SK-N-SH (cell line): ENCODE data around the gene PPL. TPM values are rescaled to one million over a fixed set of nuclear protein-coding genes. Genes with fewer than 3 reads are reported as not detected.

Experiments
- CTCF ChIA-PET: fragments of 300-600, 350-600 bp; formaldehyde crosslinking; extraction: SDS; loops from one replicate; lab custom pipeline; 2021; lab: Yijun Ruan, JAX
- POLR2A ChIA-PET: fragments of 350-600 bp; sonication (Branson Sonifier 250); formaldehyde crosslinking; extraction: SDS; loops from one replicate; lab custom pipeline; 2020; ENCODE audit warnings: antibody characterized with exemption, inconsistent platforms; lab: Yijun Ruan, JAX
- DNase-seq: peaks from one replicate; pipeline ENCODE4 v3.0.0; 2012
- H2AFZ ChIP-seq: fragments of 200-600 bp; sonication (generic); 2 replicates; pipeline ENCODE4 v1.8.1; 2016; ENCODE audit warnings: antibody characterized with exemption, mild to moderate bottlenecking, low read depth
- H3F3A ChIP-seq: fragments of 200-600 bp; sonication (generic); replicated peaks from 2 replicates; pipeline ENCODE3; 2016; ENCODE audit warnings: antibody characterized with exemption, mild to moderate bottlenecking; ENCODE audit not compliant: insufficient read depth
- H3K27ac ChIP-seq, 2 experiments: fragments of 200-500 bp in 1 of 2; fragments of 200-600 bp in 1 of 2; sonication (Bioruptor generic) in 1 of 2; sonication (generic), shearing (Covaris generic) in 1 of 2; 2 replicates each; pipeline versions ENCODE4 v1.5.1 to v1.6.1; 2014 to 2016; ENCODE audit warnings: low read depth in 2 of 2, inconsistent platforms in 1 of 2, low read length in 1 of 2, mild to moderate bottlenecking in 1 of 2, mixed read lengths in 1 of 2
- H3K27me3 ChIP-seq: fragments of 200-600 bp; sonication (generic), shearing (Covaris generic); 2 replicates; pipeline ENCODE4 v1.6.1; 2016; ENCODE audit warnings: mixed run types; ENCODE audit not compliant: insufficient read depth
- H3K36me3 ChIP-seq, 2 experiments: fragments of 200-500 bp in 1 of 2; fragments of 200-600 bp in 1 of 2; sonication (Bioruptor generic) in 1 of 2; sonication (generic) in 1 of 2; replicated peaks in 1 of 2; 2 replicates each; pipeline versions ENCODE3 to v1.5.1; 2014 to 2016; ENCODE audit warnings: low read length in 1 of 2, mild to moderate bottlenecking in 1 of 2; ENCODE audit not compliant: insufficient read depth in 2 of 2, control insufficient read depth in 1 of 2
- H3K4me1 ChIP-seq, 2 experiments: fragments of 200-500 bp in 1 of 2; fragments of 200-600 bp in 1 of 2; sonication (Bioruptor generic) in 1 of 2; sonication (generic), shearing (Covaris generic) in 1 of 2; 2 replicates each; pipeline versions ENCODE4 v1.5.1 to v1.6.1; 2014 to 2016; ENCODE audit warnings: low read depth in 1 of 2, low read length in 1 of 2, mixed run types in 1 of 2; ENCODE audit not compliant: insufficient read depth in 2 of 2, control insufficient read depth in 1 of 2
- H3K4me2 ChIP-seq: fragments of 200-600 bp; sonication (generic), shearing (Covaris generic); 2 replicates; pipeline ENCODE4 v1.6.1; 2017; ENCODE audit warnings: mixed run types
- H3K4me3 ChIP-seq, 2 experiments: fragments of 200-500 bp in 1 of 2; fragments of 200-600 bp in 1 of 2; sonication (Bioruptor generic) in 1 of 2; sonication (generic), shearing (Covaris generic) in 1 of 2; 2 replicates each; pipeline versions ENCODE4 v1.5.1 to v1.8.1; 2014 to 2016; ENCODE audit warnings: low read depth in 2 of 2, inconsistent platforms in 1 of 2, low read length in 1 of 2, mild to moderate bottlenecking in 1 of 2, mixed read lengths in 1 of 2, moderate library complexity in 1 of 2
- H3K79me2 ChIP-seq: fragments of 200-600 bp; sonication (generic); 2 replicates; pipeline ENCODE4 v1.8.1; 2017; ENCODE audit warnings: mild to moderate bottlenecking; ENCODE audit not compliant: insufficient read depth
- H3K9ac ChIP-seq: fragments of 200-600 bp; sonication (generic); 2 replicates; pipeline ENCODE4 v1.6.1; 2017; ENCODE audit warnings: mixed run types
- H3K9me2 ChIP-seq: fragments of 200-600 bp; sonication (generic); 2 replicates; pipeline ENCODE4 v1.6.1; 2017; ENCODE audit warnings: mixed run types
- H3K9me3 ChIP-seq: fragments of 200-600 bp; sonication (generic); 2 replicates; pipeline ENCODE4 v1.6.1; 2017; ENCODE audit warnings: mixed run types, mild to moderate bottlenecking, moderate library complexity
- H4K20me1 ChIP-seq: fragments of 200-600 bp; sonication (generic); 2 replicates; pipeline ENCODE4 v1.6.1; 2017; ENCODE audit warnings: mild to moderate bottlenecking, mixed run types; ENCODE audit not compliant: insufficient read depth
- EP300 ChIP-seq, 2 experiments: IDR thresholded peaks; 2 replicates each; pipeline versions ENCODE4 v1.4.0 to v1.6.1; 2012; ENCODE audit warnings: borderline replicate concordance in 1 of 2, low read depth in 1 of 2, low read length in 1 of 2
- FOSL2 ChIP-seq: IDR thresholded peaks from 2 replicates; pipeline ENCODE4 v1.4.0; 2012; ENCODE audit warnings: low read depth, mild to moderate bottlenecking, moderate library complexity, borderline replicate concordance
- MEF2A ChIP-seq: IDR thresholded peaks from 2 replicates; pipeline ENCODE4 v1.4.0; 2012; ENCODE audit warnings: low read depth, borderline replicate concordance
- MXI1 ChIP-seq: IDR thresholded peaks from 2 replicates; pipeline ENCODE4 v1.6.1; 2012; ENCODE audit warnings: mild to moderate bottlenecking, low read depth, low read length, improper control_type of control experiment
- NFIC ChIP-seq: IDR thresholded peaks from 2 replicates; pipeline ENCODE4 v1.4.0; 2012; ENCODE audit warnings: borderline replicate concordance
- PBX3 ChIP-seq: IDR thresholded peaks from 2 replicates; pipeline ENCODE4; 2012
- POLR2AphosphoS5 ChIP-seq: IDR thresholded peaks from 2 replicates; pipeline ENCODE4 v1.6.1; 2012; ENCODE audit warnings: low read depth, low read length
- RAD21 ChIP-seq: IDR thresholded peaks from 2 replicates; pipeline ENCODE4 v1.6.1; 2012; ENCODE audit warnings: mild to moderate bottlenecking, low read length
- REST ChIP-seq: IDR thresholded peaks from 2 replicates; pipeline ENCODE4 v1.6.1; 2012; ENCODE audit warnings: mild to moderate bottlenecking, low read depth, low read length, moderate library complexity
- RFX5 ChIP-seq: IDR thresholded peaks from 2 replicates; pipeline ENCODE4 v1.6.1; 2012; ENCODE audit warnings: mild to moderate bottlenecking, improper control_type of control experiment, low read length
- SMC3 ChIP-seq: IDR thresholded peaks from 2 replicates; pipeline ENCODE4 v1.6.1; 2012; ENCODE audit warnings: low read depth, low read length, improper control_type of control experiment
- TAF1 ChIP-seq: IDR thresholded peaks from 2 replicates; pipeline ENCODE4 v1.6.1; 2012; ENCODE audit warnings: low read depth, mild to moderate bottlenecking, low read length, moderate library complexity, borderline replicate concordance
- TEAD4 ChIP-seq: IDR thresholded peaks from 2 replicates; pipeline ENCODE4 v1.4.0; 2012; ENCODE audit warnings: mild to moderate bottlenecking, borderline replicate concordance; ENCODE audit not compliant: insufficient read depth
- WGBS: methylation state at CpG from one replicate; pipeline ENCODE4 v1.1.6; 2017; ENCODE audit warnings: low lambda C conversion rate; 5-methylcytosine and 5-hydroxymethylcytosine counted together
- polyA plus RNA-seq, 3 experiments: library from polyadenylated mRNA; depleted of rRNA; stranded (reverse); fragments of >200 nt; gene quantifications; 2 replicates each; pipeline ENCODE4 v1.2.3, GENCODE V29; 2012
- TF ChIP-seq, protein P1 (sequence below): fragments of 200-600 bp; sonication (generic); IDR thresholded peaks from 2 replicates; pipeline ENCODE4 v1.6.1; 2017; ENCODE audit warnings: antibody characterized with exemption, mild to moderate bottlenecking, moderate library complexity
- TF ChIP-seq, protein P2 (sequence below): fragments of 150-350 bp; IDR thresholded peaks from 2 replicates; pipeline ENCODE4 v1.6.1; 2017; ENCODE audit warnings: antibody characterized with exemption, low read length, low read depth, borderline replicate concordance
- TF ChIP-seq, protein P3 (sequence below): IDR thresholded peaks from 2 replicates; pipeline ENCODE4 v1.4.0; 2012; ENCODE audit warnings: low read depth, borderline replicate concordance

PPL gene
- polyA plus RNA-seq, 1 of the 3 experiments (the other 2 are of a cell fraction) = 24.6 TPM

DNA sequence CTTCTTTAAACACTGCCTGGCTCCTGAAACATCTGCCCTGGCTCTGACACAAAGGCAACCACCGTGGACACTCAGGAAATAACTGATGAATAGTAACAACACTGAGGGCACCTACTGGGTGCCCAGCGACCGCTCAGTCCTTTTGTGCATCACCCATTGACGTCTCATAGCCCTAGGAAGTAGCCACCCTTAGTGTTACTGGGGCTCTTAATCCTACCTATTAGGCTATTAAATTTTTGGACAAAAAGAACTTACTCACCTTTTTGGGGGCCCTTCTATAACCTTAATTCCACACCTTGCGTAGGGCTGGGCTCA, 11.7 kb downstream of the PPL start:
- 85% methylated on average over 5 of the region's 5 CpGs for WGBS
- TF ChIP-seq, protein P1, sequence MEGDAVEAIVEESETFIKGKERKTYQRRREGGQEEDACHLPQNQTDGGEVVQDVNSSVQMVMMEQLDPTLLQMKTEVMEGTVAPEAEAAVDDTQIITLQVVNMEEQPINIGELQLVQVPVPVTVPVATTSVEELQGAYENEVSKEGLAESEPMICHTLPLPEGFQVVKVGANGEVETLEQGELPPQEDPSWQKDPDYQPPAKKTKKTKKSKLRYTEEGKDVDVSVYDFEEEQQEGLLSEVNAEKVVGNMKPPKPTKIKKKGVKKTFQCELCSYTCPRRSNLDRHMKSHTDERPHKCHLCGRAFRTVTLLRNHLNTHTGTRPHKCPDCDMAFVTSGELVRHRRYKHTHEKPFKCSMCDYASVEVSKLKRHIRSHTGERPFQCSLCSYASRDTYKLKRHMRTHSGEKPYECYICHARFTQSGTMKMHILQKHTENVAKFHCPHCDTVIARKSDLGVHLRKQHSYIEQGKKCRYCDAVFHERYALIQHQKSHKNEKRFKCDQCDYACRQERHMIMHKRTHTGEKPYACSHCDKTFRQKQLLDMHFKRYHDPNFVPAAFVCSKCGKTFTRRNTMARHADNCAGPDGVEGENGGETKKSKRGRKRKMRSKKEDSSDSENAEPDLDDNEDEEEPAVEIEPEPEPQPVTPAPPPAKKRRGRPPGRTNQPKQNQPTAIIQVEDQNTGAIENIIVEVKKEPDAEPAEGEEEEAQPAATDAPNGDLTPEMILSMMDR = no peak
- no peak for TF ChIP-seq PBX3
- TF ChIP-seq RFX5 = no peak
- TF ChIP-seq, protein P2, sequence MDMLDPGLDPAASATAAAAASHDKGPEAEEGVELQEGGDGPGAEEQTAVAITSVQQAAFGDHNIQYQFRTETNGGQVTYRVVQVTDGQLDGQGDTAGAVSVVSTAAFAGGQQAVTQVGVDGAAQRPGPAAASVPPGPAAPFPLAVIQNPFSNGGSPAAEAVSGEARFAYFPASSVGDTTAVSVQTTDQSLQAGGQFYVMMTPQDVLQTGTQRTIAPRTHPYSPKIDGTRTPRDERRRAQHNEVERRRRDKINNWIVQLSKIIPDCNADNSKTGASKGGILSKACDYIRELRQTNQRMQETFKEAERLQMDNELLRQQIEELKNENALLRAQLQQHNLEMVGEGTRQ = no peak
- TF ChIP-seq, protein P3, sequence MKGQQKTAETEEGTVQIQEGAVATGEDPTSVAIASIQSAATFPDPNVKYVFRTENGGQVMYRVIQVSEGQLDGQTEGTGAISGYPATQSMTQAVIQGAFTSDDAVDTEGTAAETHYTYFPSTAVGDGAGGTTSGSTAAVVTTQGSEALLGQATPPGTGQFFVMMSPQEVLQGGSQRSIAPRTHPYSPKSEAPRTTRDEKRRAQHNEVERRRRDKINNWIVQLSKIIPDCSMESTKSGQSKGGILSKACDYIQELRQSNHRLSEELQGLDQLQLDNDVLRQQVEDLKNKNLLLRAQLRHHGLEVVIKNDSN = no peak
- TF ChIP-seq TAF1 = no peak
- TF ChIP-seq NFIC = no peak
- no peak for TF ChIP-seq MEF2A
- no peak for TF ChIP-seq SMC3
- no peak for TF ChIP-seq TEAD4
- no peak for TF ChIP-seq POLR2AphosphoS5
- TF ChIP-seq RAD21 = no peak
- POLR2A ChIA-PET = no interaction called here
- H3K9me3 ChIP-seq = 0 out of 2 replicates have a peak, but pooled peaks cover 6% of the 10 kb centered on the region
- no peak overlapping the region for H3K9ac ChIP-seq
- H3K4me1 ChIP-seq = peaks cover 0 to 9% of the 10 kb centered on the region in 2 experiments; a peak in 1 of 4 replicates
- H3F3A ChIP-seq = no peaks in the 10 kb centered on the region
- H3K36me3 ChIP-seq = no peaks in the 10 kb centered on the region
- no peaks in the 10 kb centered on the region for H3K27me3 ChIP-seq
- no peaks in the 10 kb centered on the region for H3K9me2 ChIP-seq
- no peaks in the 10 kb centered on the region for H4K20me1 ChIP-seq
- no peak for DNase-seq
- no peak overlapping the region for H3K4me3 ChIP-seq
- H3K4me2 ChIP-seq = no peak overlapping the region
- H2AFZ ChIP-seq = no peak overlapping the region
- H3K27ac ChIP-seq = no peak overlapping the region
- CTCF ChIA-PET = interaction anchor here (1.0 kb wide), 1 partner anchor 10 kb away, joined by 3 read pairs; no protein-coding TSS in a partner anchor
- no peaks in the 10 kb centered on the region for H3K79me2 ChIP-seq

- no peak overlapping the region for H3K4me3 ChIP-seq
- WGBS = 32% methylated on average over 9 of the region's 12 CpGs
- TF ChIP-seq FOSL2 (no peak), EP300 (IDR thresholded peaks at IDR 0.05; ENCODE audit: borderline replicate concordance in 1 of 2, low read depth in 1 of 2, low read length in 1 of 2) (no peak), REST (no peak), MXI1 (peak; percentile 46; the same call in 1 of the 2 replicates)
- no peak overlapping the region for H2AFZ ChIP-seq
- H3K79me2 ChIP-seq = no peaks in the 10 kb centered on the region
- no peaks in the 10 kb centered on the region for H3K27me3 ChIP-seq
- H3K9me3 ChIP-seq = 0 out of 2 replicates have a peak, but pooled peaks cover 6% of the 10 kb centered on the region
- no peak overlapping the region for H3K27ac ChIP-seq
- no peak overlapping the region for H3K4me2 ChIP-seq
- H3K9me2 ChIP-seq = no peaks in the 10 kb centered on the region
- no peak overlapping the region for H3K9ac ChIP-seq
- DNase-seq = peak; percentile 67
- H3K4me1 ChIP-seq = peaks cover 0 to 9% of the 10 kb centered on the region in 2 experiments; a peak in 1 of 4 replicates
- CTCF ChIA-PET = interaction anchor here (0.9 to 1.0 kb wide), 2 partner anchors 9 to 31 kb away, joined by 3 read pairs; no protein-coding TSS in a partner anchor
- no peaks in the 10 kb centered on the region for H3K36me3 ChIP-seq
- H4K20me1 ChIP-seq = no peaks in the 10 kb centered on the region
- POLR2A ChIA-PET = no interaction called here
- no peaks in the 10 kb centered on the region for H3F3A ChIP-seq
Measured at GRCh38 chr16:4924593-4925292, 12.2 kb downstream of the PPL start.
